Spleen (tissue), 7 donors: ENCODE data around the gene ATP1A1.

Experiments used
- POLR2A ChIP-seq, 3 donors: fragments of 450-650 bp; IDR thresholded peaks; one replicate each; pipeline ENCODE4 v1.5.1; 2017; ENCODE audit warnings: antibody characterized with exemption in 3 of 3, mild to moderate bottlenecking in 1 of 3
- POLR2AphosphoS5 ChIP-seq, 3 donors: sonication (generic); formaldehyde crosslinking; IDR thresholded peaks; one replicate each; pipeline ENCODE4 v1.5.1; 2017; ENCODE audit warnings: antibody characterized with exemption in 3 of 3
- TF ChIP-seq, protein P1 (sequence below), 11 experiments: fragments of 200-600 bp in 7 of 11; fragments of 450-650 bp in 4 of 11; sonication (generic) in 4 of 11; IDR thresholded peaks in 8 of 11; conservative IDR thresholded peaks in 3 of 11; 1 replicate in 7 of 11; 2 replicates in 4 of 11; pipeline versions ENCODE4 v1.4.0 to v1.8.0; 2016 to 2021; ENCODE audit warnings: antibody characterized with exemption in 11 of 11, inconsistent platforms in 4 of 11, mild to moderate bottlenecking in 1 of 11
- donor health status: DM: no; HTN: no; CAD: no; lungs with moderate emphysema.
- donor health status: DM: no; HTN: no; CAD: no.
- donor health status: DM: no; HTN: no; CAD: no.

DNA sequence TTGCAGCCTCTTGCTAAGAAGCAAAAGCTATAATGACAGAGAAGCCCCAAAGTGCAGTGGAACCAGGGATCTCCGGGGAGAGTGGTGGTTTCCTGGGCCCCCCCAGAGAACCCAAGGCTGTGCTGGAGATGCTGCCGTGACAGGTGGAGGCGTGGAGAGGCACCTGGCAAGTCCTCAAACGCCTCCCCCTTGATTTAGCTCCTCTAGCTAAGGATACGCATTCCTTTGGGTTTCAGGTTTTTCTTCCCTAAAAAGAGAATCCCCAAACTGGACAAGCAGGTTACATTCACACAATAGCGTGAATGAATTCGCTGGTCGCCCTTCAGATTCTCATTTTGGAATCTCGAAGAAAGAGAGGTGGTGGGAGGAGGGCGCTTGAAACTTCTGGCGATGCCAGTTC is 853 bp upstream of the ATP1A1 start:
- TF ChIP-seq, protein P1, sequence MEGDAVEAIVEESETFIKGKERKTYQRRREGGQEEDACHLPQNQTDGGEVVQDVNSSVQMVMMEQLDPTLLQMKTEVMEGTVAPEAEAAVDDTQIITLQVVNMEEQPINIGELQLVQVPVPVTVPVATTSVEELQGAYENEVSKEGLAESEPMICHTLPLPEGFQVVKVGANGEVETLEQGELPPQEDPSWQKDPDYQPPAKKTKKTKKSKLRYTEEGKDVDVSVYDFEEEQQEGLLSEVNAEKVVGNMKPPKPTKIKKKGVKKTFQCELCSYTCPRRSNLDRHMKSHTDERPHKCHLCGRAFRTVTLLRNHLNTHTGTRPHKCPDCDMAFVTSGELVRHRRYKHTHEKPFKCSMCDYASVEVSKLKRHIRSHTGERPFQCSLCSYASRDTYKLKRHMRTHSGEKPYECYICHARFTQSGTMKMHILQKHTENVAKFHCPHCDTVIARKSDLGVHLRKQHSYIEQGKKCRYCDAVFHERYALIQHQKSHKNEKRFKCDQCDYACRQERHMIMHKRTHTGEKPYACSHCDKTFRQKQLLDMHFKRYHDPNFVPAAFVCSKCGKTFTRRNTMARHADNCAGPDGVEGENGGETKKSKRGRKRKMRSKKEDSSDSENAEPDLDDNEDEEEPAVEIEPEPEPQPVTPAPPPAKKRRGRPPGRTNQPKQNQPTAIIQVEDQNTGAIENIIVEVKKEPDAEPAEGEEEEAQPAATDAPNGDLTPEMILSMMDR (IDR thresholded peaks at IDR 0.05 in 8 of 11, conservative IDR thresholded peaks at IDR 0.05 in 3 of 11) = no peak
- TF ChIP-seq POLR2AphosphoS5 (IDR thresholded peaks at IDR 0.05) (no peak), POLR2A (IDR thresholded peaks at IDR 0.05) (no peak)
